PC-3 (cell line): ENCODE data around the gene WDR55. TPM values are rescaled to one million over a fixed set of nuclear protein-coding genes. Genes with fewer than 3 reads are reported as not detected.

Source experiments
- ATAC-seq: fragments of 200-7000 bp; cut with Tn5 transposase; 2 replicates; pipeline ENCODE4 v1.9.1; 2020; ENCODE audit warnings: mild to moderate bottlenecking, moderate library complexity
- BruUV-seq: library from RNA; stranded (reverse); fragments of 400-500 nt; replicated peaks from 2 replicates; lab custom pipeline; 2021; lab: Mats Ljungman, UMichigan
- CTCF ChIA-PET: fragments of 300-600 bp; sonication (Branson Sonifier 250); formaldehyde crosslinking; loops from one replicate; lab custom pipeline; 2022; ENCODE audit warnings: antibody characterized with exemption; lab: Charles Lee
- POLR2A ChIA-PET: fragments of 300-600 bp; sonication (Branson Sonifier 250); formaldehyde crosslinking; loops from one replicate; lab custom pipeline; 2022; ENCODE audit warnings: antibody characterized with exemption; ENCODE audit not compliant: unreplicated experiment; lab: Charles Lee
- DNase-seq: peaks from one replicate; pipeline ENCODE4 v3.0.0-alpha.2; 2015
- H2AFZ ChIP-seq: fragments of 300-600 bp; sonication (generic); 2 replicates; pipeline ENCODE4 v1.6.0; 2016; ENCODE audit warnings: antibody characterized with exemption, low read length
- H3F3A ChIP-seq: fragments of 300-600 bp; sonication (generic); one replicate; pipeline ENCODE4 v1.6.0; 2017; ENCODE audit warnings: antibody characterized with exemption, low read length, control low read depth, mild to moderate bottlenecking; ENCODE audit not compliant: unreplicated experiment
- H3K27ac ChIP-seq: fragments of 300-600 bp; sonication (generic); 2 replicates; pipeline ENCODE4 v1.5.1; 2016; ENCODE audit warnings: mild to moderate bottlenecking, low read length
- H3K27me3 ChIP-seq: fragments of 300-600 bp; sonication (generic); 2 replicates; pipeline ENCODE4 v1.6.1; 2016; ENCODE audit warnings: low read length, mixed read lengths
- H3K36me3 ChIP-seq: fragments of 300-600 bp; sonication (generic); 2 replicates; pipeline ENCODE4 v1.6.1; 2016; ENCODE audit warnings: low read depth, mixed run types, low read length, mixed read lengths
- H3K4me1 ChIP-seq: fragments of 300-600 bp; sonication (generic); 2 replicates; pipeline ENCODE4 v1.5.1; 2016; ENCODE audit warnings: low read length; ENCODE audit not compliant: insufficient read depth
- H3K4me2 ChIP-seq: fragments of 300-600 bp; sonication (generic); 2 replicates; pipeline ENCODE4 v1.6.0; 2016; ENCODE audit warnings: low read length
- H3K4me3 ChIP-seq: fragments of 300-600 bp; sonication (generic); 2 replicates; pipeline ENCODE4 v1.5.1; 2016; ENCODE audit warnings: mild to moderate bottlenecking, low read length, mixed read lengths
- H3K79me2 ChIP-seq: fragments of 300-600 bp; sonication (generic); 2 replicates; pipeline ENCODE4 v1.6.1; 2017; ENCODE audit warnings: low read length, mixed read lengths
- H3K9ac ChIP-seq: fragments of 300-600 bp; sonication (generic); 2 replicates; pipeline ENCODE4 v1.6.0; 2016; ENCODE audit warnings: mild to moderate bottlenecking, low read length
- H3K9me2 ChIP-seq: fragments of 300-600 bp; sonication (generic); replicated peaks from 2 replicates; pipeline ENCODE4 v1.6.1; 2016; ENCODE audit warnings: mixed run types, low read length, mixed read lengths
- H3K9me3 ChIP-seq: fragments of 300-600 bp; sonication (generic); 2 replicates; pipeline ENCODE4 v1.6.1; 2016; ENCODE audit warnings: low read length, mixed read lengths
- H4K20me1 ChIP-seq: fragments of 300-600 bp; sonication (generic); 2 replicates; pipeline ENCODE4 v1.6.1; 2016; ENCODE audit warnings: low read length, mixed read lengths
- EZH2 ChIP-seq: fragments of 300-600 bp; sonication (generic); IDR thresholded peaks from one replicate; pipeline ENCODE4 v1.6.1; 2017; ENCODE audit warnings: antibody characterized with exemption, mild to moderate bottlenecking, low read length; ENCODE audit not compliant: unreplicated experiment
- EZH2phosphoT487 ChIP-seq: fragments of 300-600 bp; sonication (generic); IDR thresholded peaks from 2 replicates; pipeline ENCODE4 v1.6.1; 2018; ENCODE audit warnings: mild to moderate bottlenecking, antibody characterized with exemption, low read length, borderline replicate concordance
- intact Hi-C: fragments of 100-400 bp; cut with micrococcal nuclease; formaldehyde crosslinking; loops from 2 replicates; pipeline ENCODE4 v1.9.0; 2023
- total RNA-seq: library from RNA; depleted of rRNA; stranded (reverse); fragments of >200 nt; gene quantifications from 2 replicates; pipeline ENCODE4 v1.2.3, GENCODE V29; 2014
- TF ChIP-seq, protein P1 (sequence below): fragments of 300-600 bp; sonication (generic); conservative IDR thresholded peaks from 2 replicates; pipeline ENCODE4 v1.5.1; 2017; ENCODE audit warnings: antibody characterized with exemption, low read depth, mild to moderate bottlenecking, low read length

The WDR55 gene
- total RNA-seq, 1 experiment from 2014 or later, result 21.2 TPM

DNA sequence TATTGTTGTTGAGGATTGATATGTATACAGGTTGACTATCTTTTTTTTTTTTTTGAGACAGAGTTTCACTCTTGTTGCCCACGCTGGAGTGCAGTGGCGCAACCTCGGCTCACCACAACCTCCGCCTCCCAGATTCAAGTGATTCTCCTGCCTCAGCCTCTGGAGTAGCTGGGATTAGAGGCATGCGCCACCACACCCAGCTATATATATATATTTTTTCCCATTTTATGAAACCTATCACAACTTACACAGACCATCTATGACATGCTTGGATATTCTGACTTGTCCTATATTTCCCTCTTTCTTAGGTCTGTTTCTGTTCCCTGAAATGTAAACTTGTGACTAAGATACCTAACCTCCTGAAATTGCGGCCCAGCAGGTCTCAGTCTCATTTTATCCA lies 36.7 kb upstream of the WDR55 start:
- Histone ChIP-seq H3K27me3 (no peaks in the 10 kb centered on the region), H3K9ac (no peak overlapping the region), H3K4me2 (no peak overlapping the region), H3K4me3 (no peak overlapping the region), H3K27ac (no peak overlapping the region), H3K79me2 (no peaks in the 10 kb centered on the region), H3K9me3 (peaks cover 4% of the 10 kb centered on the region; the same call in 1 of the 2 replicates), H3K4me1 (no peaks in the 10 kb centered on the region), H2AFZ (no peak overlapping the region), H3K9me2 (no peaks in the 10 kb centered on the region), H3F3A (no peaks in the 10 kb centered on the region), H3K36me3 (no peaks in the 10 kb centered on the region; the same call in 1 of the 2 replicates), H4K20me1 (no peaks in the 10 kb centered on the region)
- no TSS peak for BruUV-seq
- TF ChIP-seq, protein P1, sequence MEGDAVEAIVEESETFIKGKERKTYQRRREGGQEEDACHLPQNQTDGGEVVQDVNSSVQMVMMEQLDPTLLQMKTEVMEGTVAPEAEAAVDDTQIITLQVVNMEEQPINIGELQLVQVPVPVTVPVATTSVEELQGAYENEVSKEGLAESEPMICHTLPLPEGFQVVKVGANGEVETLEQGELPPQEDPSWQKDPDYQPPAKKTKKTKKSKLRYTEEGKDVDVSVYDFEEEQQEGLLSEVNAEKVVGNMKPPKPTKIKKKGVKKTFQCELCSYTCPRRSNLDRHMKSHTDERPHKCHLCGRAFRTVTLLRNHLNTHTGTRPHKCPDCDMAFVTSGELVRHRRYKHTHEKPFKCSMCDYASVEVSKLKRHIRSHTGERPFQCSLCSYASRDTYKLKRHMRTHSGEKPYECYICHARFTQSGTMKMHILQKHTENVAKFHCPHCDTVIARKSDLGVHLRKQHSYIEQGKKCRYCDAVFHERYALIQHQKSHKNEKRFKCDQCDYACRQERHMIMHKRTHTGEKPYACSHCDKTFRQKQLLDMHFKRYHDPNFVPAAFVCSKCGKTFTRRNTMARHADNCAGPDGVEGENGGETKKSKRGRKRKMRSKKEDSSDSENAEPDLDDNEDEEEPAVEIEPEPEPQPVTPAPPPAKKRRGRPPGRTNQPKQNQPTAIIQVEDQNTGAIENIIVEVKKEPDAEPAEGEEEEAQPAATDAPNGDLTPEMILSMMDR, result no peak
- no peak for TF ChIP-seq EZH2
- TF ChIP-seq EZH2phosphoT487, result no peak
- intact Hi-C loops, result no loop called here
- CTCF ChIA-PET, result no interaction called here
- ATAC-seq (no peak), DNase-seq (no peak)
- POLR2A ChIA-PET, result no interaction called here

- Histone ChIP-seq H3K9me3 (peaks cover 4% of the 10 kb centered on the region; the same call in 1 of the 2 replicates), H3K9ac (no peak overlapping the region), H3K27me3 (no peaks in the 10 kb centered on the region), H4K20me1 (no peaks in the 10 kb centered on the region), H3K36me3 (no peaks in the 10 kb centered on the region; the same call in 1 of the 2 replicates), H2AFZ (no peak overlapping the region), H3K4me3 (no peak overlapping the region), H3K4me2 (no peak overlapping the region), H3F3A (no peaks in the 10 kb centered on the region), H3K27ac (no peak overlapping the region), H3K4me1 (no peaks in the 10 kb centered on the region), H3K9me2 (no peaks in the 10 kb centered on the region), H3K79me2 (no peaks in the 10 kb centered on the region)
- POLR2A ChIA-PET, result no interaction called here
- CTCF ChIA-PET, result no interaction called here
- no TSS peak for BruUV-seq
- intact Hi-C loops, result no loop called here
- TF ChIP-seq, protein P1, result no peak
- TF ChIP-seq EZH2phosphoT487 (no peak), EZH2 (no peak)
- ATAC-seq, result no peak
- DNase-seq, result no peak
Observed at GRCh38 chr5:140628711-140629110, 36.0 kb upstream of the WDR55 start.

GRCh38 chr5:140630292-140631035 lies 34.2 kb upstream of the WDR55 start:
- no peak for DNase-seq
- no peak overlapping the region for H2AFZ ChIP-seq
- H3K36me3 ChIP-seq, result no peaks in the 10 kb centered on the region; the same call in 1 of the 2 replicates
- no peak overlapping the region for H3K4me2 ChIP-seq
- H3K4me3 ChIP-seq, result no peak overlapping the region
- H3K27ac ChIP-seq, result no peak overlapping the region
- no peaks in the 10 kb centered on the region for H3K9me2 ChIP-seq
- H4K20me1 ChIP-seq, result no peaks in the 10 kb centered on the region
- no peaks in the 10 kb centered on the region for H3K27me3 ChIP-seq
- ChIA-PET CTCF (no interaction called here), POLR2A (no interaction called here)
- H3K79me2 ChIP-seq, result no peaks in the 10 kb centered on the region
- TF ChIP-seq, protein P1, result no peak
- TF ChIP-seq EZH2phosphoT487 (no peak), EZH2 (no peak)
- no peak overlapping the region for H3K9ac ChIP-seq
- no peaks in the 10 kb centered on the region for H3F3A ChIP-seq
- intact Hi-C loops, result no loop called here
- ATAC-seq, result no peak
- H3K4me1 ChIP-seq, result no peaks in the 10 kb centered on the region
- H3K9me3 ChIP-seq, result peaks cover 4% of the 10 kb centered on the region; the same call in 1 of the 2 replicates
- BruUV-seq, result no TSS peak
